WTC11 (cell line): Measurements from ENCODE around the gene ADGRV1. TPM values are rescaled to one million over a fixed set of nuclear protein-coding genes. Genes with fewer than 3 reads are reported as not detected.
A peak's percentile ranks its signal among the peaks of the same experiment; 100 is the strongest.

ENCODE experiments used
- ATAC-seq: fragments of 200-7000 bp; cut with Tn5 transposase; 2 replicates; pipeline ENCODE4 v1.10.0; 2021; ENCODE audit warnings: mild to moderate bottlenecking, moderate library complexity
- CTCF ChIA-PET: fragments of 300-600 bp; sonication (Branson Sonifier 250); formaldehyde crosslinking; loops from one replicate; lab custom pipeline; 2021; ENCODE audit warnings: antibody characterized with exemption; lab: Charles Lee
- POLR2A ChIA-PET: fragments of 350-600 bp; sonication (Branson Sonifier 250); formaldehyde crosslinking; loops from one replicate; lab custom pipeline; 2021; ENCODE audit warnings: antibody characterized with exemption; lab: Charles Lee
- DNase-seq: peaks from one replicate; pipeline ENCODE4 v3.0.0; 2021; ENCODE audit warnings: low spot score
- H3K27ac Mint-ChIP-seq: 2 replicates; pipeline ENCODE4 v1.8.0; 2021; ENCODE audit warnings: mixed read lengths
- H3K27me3 Mint-ChIP-seq: 2 replicates; pipeline ENCODE4 v1.8.0; 2021; ENCODE audit warnings: low read depth, mild to moderate bottlenecking, moderate library complexity, mixed read lengths
- H3K36me3 Mint-ChIP-seq: 2 replicates; pipeline ENCODE4 v1.8.0; 2021; ENCODE audit warnings: mixed read lengths
- H3K4me1 Mint-ChIP-seq: 2 replicates; pipeline ENCODE4 v1.8.0; 2022; ENCODE audit warnings: mixed read lengths
- H3K4me3 Mint-ChIP-seq: 2 replicates; pipeline ENCODE4 v1.8.0; 2021; ENCODE audit warnings: mild to moderate bottlenecking, moderate library complexity, mixed read lengths
- H3K9me3 Mint-ChIP-seq: 2 replicates; pipeline ENCODE4 v1.8.0; 2021; ENCODE audit warnings: mixed read lengths
- ATF1 ChIP-seq: sonication (generic); formaldehyde crosslinking; IDR thresholded peaks from 2 replicates; pipeline ENCODE4 v1.8.1; 2023; ENCODE audit warnings: mild to moderate bottlenecking, moderate library complexity, missing genetic modification reagents
- CBFB ChIP-seq: sonication (generic); formaldehyde crosslinking; IDR thresholded peaks from 2 replicates; pipeline ENCODE4 v1.8.1; 2022; ENCODE audit warnings: mild to moderate bottlenecking, low read depth, missing genetic modification reagents
- EMX1 ChIP-seq: fragments of 250-450 bp; sonication (Bioruptor Pico); IDR thresholded peaks from 2 replicates; pipeline ENCODE4 v1.8.0; 2021; ENCODE audit warnings: mild to moderate bottlenecking
- ETV6 ChIP-seq: sonication (generic); formaldehyde crosslinking; IDR thresholded peaks from 2 replicates; pipeline ENCODE4 v1.8.1; 2022; ENCODE audit warnings: mild to moderate bottlenecking, missing genetic modification reagents
- FOXJ3 ChIP-seq: sonication (generic); formaldehyde crosslinking; IDR thresholded peaks from 2 replicates; pipeline ENCODE4 v1.9.0; 2021; ENCODE audit warnings: missing genetic modification reagents, mild to moderate bottlenecking, borderline replicate concordance
- GABPB1 ChIP-seq: sonication (generic); formaldehyde crosslinking; IDR thresholded peaks from 2 replicates; pipeline ENCODE4 v1.8.1; 2023; ENCODE audit warnings: mild to moderate bottlenecking, missing genetic modification reagents
- GRHL2 ChIP-seq: fragments of 250-450 bp; sonication (Bioruptor Pico); IDR thresholded peaks from 2 replicates; pipeline ENCODE4 v1.8.0; 2022; ENCODE audit warnings: mild to moderate bottlenecking, moderate library complexity; ENCODE audit not compliant: insufficient replicate concordance, severe bottlenecking
- GTF2I ChIP-seq: fragments of 250-450 bp; sonication (Bioruptor Pico); conservative IDR thresholded peaks from 2 replicates; pipeline ENCODE4 v1.4.0; 2021; ENCODE audit warnings: mild to moderate bottlenecking
- HMGXB4 ChIP-seq: sonication (generic); formaldehyde crosslinking; IDR thresholded peaks from 2 replicates; pipeline ENCODE4 v1.8.1; 2023; ENCODE audit warnings: mild to moderate bottlenecking, moderate library complexity, missing genetic modification reagents
- IRF2 ChIP-seq: sonication (generic); formaldehyde crosslinking; IDR thresholded peaks from 2 replicates; pipeline ENCODE4 v1.8.0; 2022; ENCODE audit warnings: low read depth, missing genetic modification reagents, borderline replicate concordance
- MXD4 ChIP-seq: fragments of 250-450 bp; sonication (Bioruptor Pico); IDR thresholded peaks from 2 replicates; pipeline ENCODE4 v1.8.0; 2021; ENCODE audit warnings: mild to moderate bottlenecking, moderate library complexity, borderline replicate concordance
- NFE2L1 ChIP-seq: sonication (generic); formaldehyde crosslinking; IDR thresholded peaks from 2 replicates; pipeline ENCODE4 v1.8.1; 2023; ENCODE audit warnings: missing genetic modification reagents
- NR1H2 ChIP-seq: sonication (generic); formaldehyde crosslinking; IDR thresholded peaks from 2 replicates; pipeline ENCODE4 v1.9.0; 2021; ENCODE audit warnings: mild to moderate bottlenecking, moderate library complexity, missing genetic modification reagents
- RORB ChIP-seq: fragments of 250-450 bp; sonication (Bioruptor Pico); IDR thresholded peaks from 2 replicates; pipeline ENCODE4 v1.9.0; 2021; ENCODE audit warnings: mild to moderate bottlenecking
- SP1 ChIP-seq: sonication (generic); formaldehyde crosslinking; conservative IDR thresholded peaks from 2 replicates; pipeline ENCODE4 v1.8.1; 2022; ENCODE audit warnings: missing genetic modification reagents
- TP53 ChIP-seq: sonication (generic); formaldehyde crosslinking; IDR thresholded peaks from 2 replicates; pipeline ENCODE4 v1.8.1; 2023; ENCODE audit warnings: mild to moderate bottlenecking, missing genetic modification reagents
- ZNF121 ChIP-seq: sonication (generic); formaldehyde crosslinking; IDR thresholded peaks from 2 replicates; pipeline ENCODE4 v1.8.0; 2023; ENCODE audit warnings: missing genetic modification reagents
- ZNF263 ChIP-seq: sonication (generic); formaldehyde crosslinking; IDR thresholded peaks from 2 replicates; pipeline ENCODE4 v1.8.1; 2022; ENCODE audit warnings: low read depth, mild to moderate bottlenecking, moderate library complexity, missing genetic modification reagents
- ZNF396 ChIP-seq: fragments of 250-450 bp; sonication (Bioruptor Pico); IDR thresholded peaks from 2 replicates; pipeline ENCODE4 v1.8.0; 2021; ENCODE audit warnings: mild to moderate bottlenecking, moderate library complexity, borderline replicate concordance
- ZNF416 ChIP-seq: fragments of 250-450 bp; sonication (Bioruptor Pico); IDR thresholded peaks from 2 replicates; pipeline ENCODE4 v1.9.0; 2021; ENCODE audit warnings: mild to moderate bottlenecking, inconsistent platforms
- ZNF532 ChIP-seq: fragments of 250-450 bp; sonication (Bioruptor Pico); IDR thresholded peaks from 2 replicates; pipeline ENCODE4 v1.9.0; 2021; ENCODE audit warnings: mild to moderate bottlenecking, borderline replicate concordance
- total RNA-seq: library from RNA; stranded (reverse); gene quantifications from 3 replicates; pipeline ENCODE4 v1.2.3, GENCODE V29; 2021
- TF ChIP-seq, protein P1 (sequence below): sonication (generic); formaldehyde crosslinking; IDR thresholded peaks from 2 replicates; pipeline ENCODE4 v1.8.1; 2023; ENCODE audit warnings: mild to moderate bottlenecking, missing genetic modification reagents

ADGRV1 gene
- total RNA-seq, 1 experiment from 2014 or later = 74.5 TPM

DNA sequence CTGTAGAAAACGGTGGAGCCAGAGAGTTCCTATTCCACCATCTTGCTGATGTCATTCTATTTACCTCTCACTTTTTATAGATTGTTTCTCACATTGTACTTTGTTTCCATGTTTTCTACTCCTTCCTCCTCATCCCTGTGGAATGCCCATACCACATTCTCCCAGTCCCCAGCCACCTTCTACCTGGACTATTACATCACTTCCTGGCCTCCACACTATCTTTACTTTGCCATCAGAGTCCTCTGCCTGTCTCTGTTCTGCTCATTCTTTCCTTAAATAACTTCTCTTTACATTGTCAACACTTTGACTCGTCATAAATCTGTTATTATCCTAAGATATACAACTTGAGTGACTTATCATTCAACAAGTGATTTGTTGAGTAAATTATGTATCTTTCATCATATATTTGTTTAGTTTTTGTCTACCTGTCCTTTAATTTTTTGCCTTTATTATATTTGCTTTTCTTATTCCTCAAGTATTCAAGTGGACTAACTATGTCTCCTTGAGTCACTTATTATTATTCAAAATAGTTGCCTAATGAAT, 182.5 kb downstream of the ADGRV1 start:
- POLR2A ChIA-PET = no interaction called here

DNA sequence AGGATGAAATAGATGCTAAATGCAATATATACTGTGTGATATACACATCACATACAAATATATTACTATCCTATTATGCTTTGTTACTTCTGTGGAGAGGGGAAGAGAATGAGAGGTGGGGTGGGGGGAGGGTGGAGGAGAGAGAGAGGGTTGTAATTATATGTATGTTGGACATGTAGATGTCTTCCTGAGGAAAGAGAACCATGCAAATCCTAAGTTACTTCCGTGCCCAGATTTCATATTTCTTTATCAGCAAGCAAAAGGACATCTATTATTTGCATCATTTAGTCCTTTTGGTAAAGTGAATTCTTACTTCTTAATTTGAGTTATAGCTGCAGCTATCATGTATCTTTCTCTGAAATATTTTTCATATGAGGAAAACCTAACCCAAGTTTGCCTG, 187.5 kb downstream of the ADGRV1 start:
- H3K36me3 Mint-ChIP-seq = peaks cover 33% of the 10 kb centered on the region
- H3K4me1 Mint-ChIP-seq = peaks cover 31% of the 10 kb centered on the region
- ChIA-PET CTCF (interaction anchor here (0.6 to 1.4 kb wide), 2 partner anchors 56 to 252 kb away, joined by 3 read pairs; no protein-coding TSS in a partner anchor), POLR2A (no interaction called here)
- no peak overlapping the region for H3K27ac Mint-ChIP-seq
- no peaks in the 10 kb centered on the region for H3K27me3 Mint-ChIP-seq
- ATAC-seq (no peak), DNase-seq (no peak)
- no peaks in the 10 kb centered on the region for H3K9me3 Mint-ChIP-seq
- no peak for TF ChIP-seq ZNF121 (CRISPR knock-in tag)
- no peak for TF ChIP-seq ZNF416 (CRISPR knock-in tag)
- no peak for TF ChIP-seq FOXJ3
- no peak for TF ChIP-seq ZNF396 (CRISPR knock-in tag)
- no peak for TF ChIP-seq MXD4 (CRISPR knock-in tag)
- no peak for TF ChIP-seq SP1 (CRISPR knock-in tag)
- TF ChIP-seq IRF2 (CRISPR knock-in tag) = no peak
- no peak overlapping the region for H3K4me3 Mint-ChIP-seq

More for the DNA sequence above, 182.5 kb downstream of the ADGRV1 start:
- TF ChIP-seq NFE2L1 (CRISPR knock-in tag) (no peak), GTF2I (CRISPR knock-in tag) (no peak), TP53 (CRISPR knock-in tag) (no peak), GRHL2 (no peak), GABPB1 (CRISPR knock-in tag) (no peak), RORB (no peak), NR1H2 (CRISPR knock-in tag) (no peak), MXD4 (CRISPR knock-in tag) (no peak), EMX1 (CRISPR knock-in tag) (no peak), ZNF532 (CRISPR knock-in tag) (no peak), ETV6 (CRISPR knock-in tag) (no peak), ZNF263 (CRISPR knock-in tag) (no peak), ATF1 (CRISPR knock-in tag) (no peak), HMGXB4 (CRISPR knock-in tag) (no peak), CBFB (CRISPR knock-in tag) (no peak)
- TF ChIP-seq, protein P1, sequence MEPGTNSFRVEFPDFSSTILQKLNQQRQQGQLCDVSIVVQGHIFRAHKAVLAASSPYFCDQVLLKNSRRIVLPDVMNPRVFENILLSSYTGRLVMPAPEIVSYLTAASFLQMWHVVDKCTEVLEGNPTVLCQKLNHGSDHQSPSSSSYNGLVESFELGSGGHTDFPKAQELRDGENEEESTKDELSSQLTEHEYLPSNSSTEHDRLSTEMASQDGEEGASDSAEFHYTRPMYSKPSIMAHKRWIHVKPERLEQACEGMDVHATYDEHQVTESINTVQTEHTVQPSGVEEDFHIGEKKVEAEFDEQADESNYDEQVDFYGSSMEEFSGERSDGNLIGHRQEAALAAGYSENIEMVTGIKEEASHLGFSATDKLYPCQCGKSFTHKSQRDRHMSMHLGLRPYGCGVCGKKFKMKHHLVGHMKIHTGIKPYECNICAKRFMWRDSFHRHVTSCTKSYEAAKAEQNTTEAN (CRISPR knock-in tag) = no peak
- H3K36me3 Mint-ChIP-seq = peaks cover 44% of the 10 kb centered on the region
- H3K4me1 Mint-ChIP-seq = peaks cover 22% of the 10 kb centered on the region
- ATAC-seq (peak; percentile 36; the same call in 1 of the 2 replicates), DNase-seq (no peak)
- peaks cover 5% of the 10 kb centered on the region; the same call in 1 of the 2 replicates for H3K9me3 Mint-ChIP-seq
- H3K27ac Mint-ChIP-seq = peak overlapping the region; percentile 51
- no peak overlapping the region for H3K4me3 Mint-ChIP-seq
- H3K27me3 Mint-ChIP-seq = no peaks in the 10 kb centered on the region
- CTCF ChIA-PET = no interaction called here
